GM13976 (cell line): Measurements from ENCODE around the gene SUN1.

ENCODE experiments used
- DNase-seq: peaks from one replicate; pipeline ENCODE4 v3.0.0; 2012; ENCODE audit warnings: low spot score
- CTCF ChIP-seq: IDR thresholded peaks from 2 replicates; pipeline ENCODE4 v1.5.1; 2012; ENCODE audit warnings: borderline replicate concordance, mild to moderate bottlenecking; ENCODE audit not compliant: insufficient read depth; ENCODE audit errors: extremely low read depth, missing control alignments, control extremely low read depth
- in situ Hi-C: fragments of 300-500 bp; cut with MboI; formaldehyde crosslinking; loops from one replicate; pipeline ENCODE4 v1.12.0; 2022; ENCODE audit warnings: low sequenced_read_pairs, mixed read lengths, inconsistent platforms; ENCODE audit not compliant: unreplicated experiment

SUN1 gene

GRCh38 chr7:894164-894867 is 62.0 kb downstream of the SUN1 start:
- TF ChIP-seq CTCF, result no peak
- DNase-seq, result no peak
- in situ Hi-C loops, result no loop called here

GRCh38 chr7:894927-895450 is 62.7 kb downstream of the SUN1 start:
- DNase-seq, result no peak
- in situ Hi-C loops, result no loop called here
- TF ChIP-seq CTCF, result no peak

- DNase-seq, result no peak
- TF ChIP-seq CTCF, result no peak
- in situ Hi-C loops, result no loop called here
Observed at GRCh38 chr7:895451-896052, 63.3 kb downstream of the SUN1 start.

- no peak for TF ChIP-seq CTCF
- in situ Hi-C loops, result no loop called here
- no peak for DNase-seq
Observed at GRCh38 chr7:896346-897075, 64.2 kb downstream of the SUN1 start.

- no peak for DNase-seq
- in situ Hi-C loops, result no loop called here
- TF ChIP-seq CTCF, result no peak
Observed at GRCh38 chr7:897086-897485, 64.8 kb downstream of the SUN1 start.

- in situ Hi-C loops, result no loop called here
- TF ChIP-seq CTCF, result no peak
- no peak for DNase-seq
Observed at GRCh38 chr7:897771-898376, 65.6 kb downstream of the SUN1 start.
